ENCODE data around the gene CAV3. TPM values are rescaled to one million over a fixed set of nuclear protein-coding genes. Genes with fewer than 3 reads are reported as not detected.

Gene CAV3
- total RNA-seq, 1 experiment from 2014 or later, result not detected

DNA sequence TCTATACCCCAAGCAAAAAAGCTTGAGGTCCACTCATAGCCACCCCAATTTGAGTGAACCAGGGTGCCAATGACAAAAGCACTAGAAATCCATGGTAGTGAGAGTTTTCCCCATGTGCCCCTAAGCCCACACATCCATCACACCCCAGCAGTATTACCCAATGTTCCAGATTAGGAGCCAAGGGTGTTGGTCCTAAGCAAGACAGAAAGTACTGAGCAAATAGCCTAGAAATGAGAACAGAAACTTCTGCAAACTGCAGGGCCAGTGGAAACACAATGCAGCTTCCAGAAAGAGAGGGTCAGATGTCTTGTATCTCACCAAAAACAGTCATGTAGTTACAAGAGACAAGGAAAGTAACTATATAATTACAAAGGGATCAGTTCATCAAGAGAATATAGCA lies 46.7 kb downstream of the CAV3 start:
- Histone ChIP-seq H4K20me1 (ENCODE audit: insufficient read depth) (no peaks in the 10 kb centered on the region), H3K4me1 (ENCODE audit: control insufficient read depth in 1 of 2, insufficient read depth in 2 of 2, low read length in 2 of 2) (no peaks in the 10 kb centered on the region), H3K9ac (ENCODE audit: low read length) (no peak overlapping the region), H3K36me3 (ENCODE audit: control insufficient read depth in 1 of 2, insufficient read depth in 2 of 2, low read length in 2 of 2) (no peaks in the 10 kb centered on the region), H3K4me2 (ENCODE audit: low read length) (no peak overlapping the region), H3K9me3 (ENCODE audit: control insufficient read depth in 1 of 2, insufficient read depth in 1 of 2, low read depth in 1 of 2, low read length in 2 of 2) (no peaks in the 10 kb centered on the region), H3K9me2 (ENCODE audit: insufficient read depth) (no peaks in the 10 kb centered on the region), H3K27me3 (ENCODE audit: insufficient read depth, low read length) (no peaks in the 10 kb centered on the region; the same call in 1 of the 2 replicates), H3K79me2 (ENCODE audit: insufficient read depth, low read length) (no peaks in the 10 kb centered on the region), H3K4me3 (replicated peaks in 1 of 2; ENCODE audit: low read depth in 1 of 2, low read length in 2 of 2) (no peak overlapping the region), H3K27ac (ENCODE audit: low read depth, low read length) (no peak overlapping the region), H2AFZ (ENCODE audit: low read depth, low read length, poor library complexity, severe bottlenecking) (no peak overlapping the region)
- no peak for TF ChIP-seq FOSL1 (IDR thresholded peaks at IDR 0.05; ENCODE audit: low read depth)
- no peak for TF ChIP-seq SIN3A (IDR thresholded peaks at IDR 0.05; ENCODE audit: low read depth)
- no peak for TF ChIP-seq RAD21 (IDR thresholded peaks at IDR 0.05; ENCODE audit: low read depth)
- TF ChIP-seq JUND (IDR thresholded peaks at IDR 0.05), result no peak
- no peak for TF ChIP-seq ELF1 (IDR thresholded peaks at IDR 0.05; ENCODE audit: borderline replicate concordance, low read depth)
- no peak for TF ChIP-seq POLR2AphosphoS5 (IDR thresholded peaks at IDR 0.05; ENCODE audit: low read depth, low read length)
- TF ChIP-seq CEBPB (IDR thresholded peaks at IDR 0.05; ENCODE audit: low read depth), result no peak
- no peak for TF ChIP-seq YY1 (IDR thresholded peaks at IDR 0.05; ENCODE audit: extremely low read depth, insufficient replicate concordance, low read depth, low read length)
- BruUV-seq (replicated peaks), result no TSS peak
- RAD21 ChIA-PET (ENCODE audit: low non-redundant PET in 1 of 2, low total read pairs in 2 of 2, uncharacterized antibody in 2 of 2, unreplicated experiment in 2 of 2), result no interaction called here
- CTCF ChIA-PET, result interaction anchor here (1.6 kb wide), 1 partner anchor 11 kb away, joined by 5 read pairs; the partner anchor contains the start of gene OXTR
- DNase-seq (ENCODE audit: low read depth, low spot score) (no peak), ATAC-seq (no peak)
- intact Hi-C loops (cut with micrococcal nuclease), result no loop called here
- POLR2A ChIA-PET, result no interaction called here

DNA sequence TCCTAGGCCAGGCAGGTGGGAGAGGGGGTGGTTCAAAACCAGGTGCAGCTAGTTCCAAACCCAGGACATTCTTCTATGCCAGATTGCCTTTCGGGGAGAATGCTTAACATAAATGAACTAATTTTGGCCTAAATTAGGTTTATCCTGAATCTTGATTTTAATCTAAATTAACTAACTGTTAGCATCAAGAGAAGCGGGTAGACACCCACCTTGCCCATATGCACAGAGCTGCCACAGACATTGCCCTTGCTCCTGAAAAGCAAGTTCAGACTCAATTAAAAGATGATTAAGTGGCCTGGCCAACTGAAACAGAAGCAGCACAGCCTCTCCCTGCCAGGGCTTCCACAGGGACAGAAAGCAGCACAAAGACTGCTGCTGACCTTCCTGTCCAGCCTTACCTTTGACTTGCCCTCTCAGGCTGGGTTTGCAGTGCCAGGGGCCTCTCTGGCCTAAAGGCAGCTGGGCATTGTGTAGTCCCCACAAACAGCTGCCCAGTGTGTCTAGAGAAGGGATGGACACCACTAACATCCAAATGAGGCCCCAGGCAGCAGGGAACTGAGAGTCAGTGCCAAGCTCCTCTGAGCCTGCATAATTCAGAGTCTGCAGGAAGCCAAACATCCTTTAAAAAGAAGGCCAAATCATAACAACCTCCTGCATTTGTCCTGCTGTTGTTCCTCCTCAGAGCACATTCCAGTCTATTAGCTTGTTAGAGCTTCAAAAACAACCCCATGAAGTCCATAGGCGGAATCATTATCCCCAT lies 51.3 kb downstream of the CAV3 start:
- POLR2A ChIA-PET, result no interaction called here

More for the DNA sequence above, 51.3 kb downstream of the CAV3 start:
- Histone ChIP-seq H3K9me2 (ENCODE audit: insufficient read depth) (no peaks in the 10 kb centered on the region), H3K4me2 (ENCODE audit: low read length) (no peak overlapping the region), H3K9me3 (ENCODE audit: control insufficient read depth in 1 of 2, insufficient read depth in 1 of 2, low read depth in 1 of 2, low read length in 2 of 2) (no peaks in the 10 kb centered on the region), H3K9ac (ENCODE audit: low read length) (no peak overlapping the region), H3K36me3 (ENCODE audit: control insufficient read depth in 1 of 2, insufficient read depth in 2 of 2, low read length in 2 of 2) (no peaks in the 10 kb centered on the region), H3K79me2 (ENCODE audit: insufficient read depth, low read length) (no peaks in the 10 kb centered on the region), H2AFZ (ENCODE audit: low read depth, low read length, poor library complexity, severe bottlenecking) (no peak overlapping the region), H4K20me1 (ENCODE audit: insufficient read depth) (no peaks in the 10 kb centered on the region), H3K27ac (ENCODE audit: low read depth, low read length) (no peak overlapping the region), H3K27me3 (ENCODE audit: insufficient read depth, low read length) (no peaks in the 10 kb centered on the region), H3K4me1 (ENCODE audit: control insufficient read depth in 1 of 2, insufficient read depth in 2 of 2, low read length in 2 of 2) (no peaks in the 10 kb centered on the region), H3K4me3 (replicated peaks in 1 of 2; ENCODE audit: low read depth in 1 of 2, low read length in 2 of 2) (no peak overlapping the region)
- TF ChIP-seq, protein P1, sequence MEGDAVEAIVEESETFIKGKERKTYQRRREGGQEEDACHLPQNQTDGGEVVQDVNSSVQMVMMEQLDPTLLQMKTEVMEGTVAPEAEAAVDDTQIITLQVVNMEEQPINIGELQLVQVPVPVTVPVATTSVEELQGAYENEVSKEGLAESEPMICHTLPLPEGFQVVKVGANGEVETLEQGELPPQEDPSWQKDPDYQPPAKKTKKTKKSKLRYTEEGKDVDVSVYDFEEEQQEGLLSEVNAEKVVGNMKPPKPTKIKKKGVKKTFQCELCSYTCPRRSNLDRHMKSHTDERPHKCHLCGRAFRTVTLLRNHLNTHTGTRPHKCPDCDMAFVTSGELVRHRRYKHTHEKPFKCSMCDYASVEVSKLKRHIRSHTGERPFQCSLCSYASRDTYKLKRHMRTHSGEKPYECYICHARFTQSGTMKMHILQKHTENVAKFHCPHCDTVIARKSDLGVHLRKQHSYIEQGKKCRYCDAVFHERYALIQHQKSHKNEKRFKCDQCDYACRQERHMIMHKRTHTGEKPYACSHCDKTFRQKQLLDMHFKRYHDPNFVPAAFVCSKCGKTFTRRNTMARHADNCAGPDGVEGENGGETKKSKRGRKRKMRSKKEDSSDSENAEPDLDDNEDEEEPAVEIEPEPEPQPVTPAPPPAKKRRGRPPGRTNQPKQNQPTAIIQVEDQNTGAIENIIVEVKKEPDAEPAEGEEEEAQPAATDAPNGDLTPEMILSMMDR (IDR thresholded peaks at IDR 0.05 in 2 of 3, conservative IDR thresholded peaks at IDR 0.05 in 1 of 3; ENCODE audit: borderline replicate concordance in 1 of 3, insufficient read depth in 1 of 3, low read depth in 2 of 3, low read length in 2 of 3), result no peak
- no peak for TF ChIP-seq RAD21 (IDR thresholded peaks at IDR 0.05; ENCODE audit: low read depth)
- TF ChIP-seq, protein P2, sequence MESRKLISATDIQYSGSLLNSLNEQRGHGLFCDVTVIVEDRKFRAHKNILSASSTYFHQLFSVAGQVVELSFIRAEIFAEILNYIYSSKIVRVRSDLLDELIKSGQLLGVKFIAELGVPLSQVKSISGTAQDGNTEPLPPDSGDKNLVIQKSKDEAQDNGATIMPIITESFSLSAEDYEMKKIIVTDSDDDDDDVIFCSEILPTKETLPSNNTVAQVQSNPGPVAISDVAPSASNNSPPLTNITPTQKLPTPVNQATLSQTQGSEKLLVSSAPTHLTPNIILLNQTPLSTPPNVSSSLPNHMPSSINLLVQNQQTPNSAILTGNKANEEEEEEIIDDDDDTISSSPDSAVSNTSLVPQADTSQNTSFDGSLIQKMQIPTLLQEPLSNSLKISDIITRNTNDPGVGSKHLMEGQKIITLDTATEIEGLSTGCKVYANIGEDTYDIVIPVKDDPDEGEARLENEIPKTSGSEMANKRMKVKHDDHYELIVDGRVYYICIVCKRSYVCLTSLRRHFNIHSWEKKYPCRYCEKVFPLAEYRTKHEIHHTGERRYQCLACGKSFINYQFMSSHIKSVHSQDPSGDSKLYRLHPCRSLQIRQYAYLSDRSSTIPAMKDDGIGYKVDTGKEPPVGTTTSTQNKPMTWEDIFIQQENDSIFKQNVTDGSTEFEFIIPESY (IDR thresholded peaks at IDR 0.05; ENCODE audit: extremely low read depth, insufficient replicate concordance, low read length), result no peak
- no peak for TF ChIP-seq SP1 (IDR thresholded peaks at IDR 0.05; ENCODE audit: low read depth)
- intact Hi-C loops (cut with micrococcal nuclease), result no loop called here
- ChIA-PET CTCF (interaction anchor here (1.3 to 1.4 kb wide), 2 partner anchors 15 kb away, joined by 4 to 5 read pairs; partner anchors contain the start of gene OXTR), RAD21 (ENCODE audit: low non-redundant PET in 1 of 2, low total read pairs in 2 of 2, uncharacterized antibody in 2 of 2, unreplicated experiment in 2 of 2) (no interaction called here)
- no TSS peak for BruUV-seq (replicated peaks)
- DNase-seq (ENCODE audit: low read depth, low spot score) (no peak), ATAC-seq (no peak)
